Measurements from ENCODE around the gene CDH12. TPM values are rescaled to one million over a fixed set of nuclear protein-coding genes. Genes with fewer than 3 reads are reported as not detected.

CDH12 gene
- total RNA-seq, 1 experiment from 2014 or later = not detected

DNA sequence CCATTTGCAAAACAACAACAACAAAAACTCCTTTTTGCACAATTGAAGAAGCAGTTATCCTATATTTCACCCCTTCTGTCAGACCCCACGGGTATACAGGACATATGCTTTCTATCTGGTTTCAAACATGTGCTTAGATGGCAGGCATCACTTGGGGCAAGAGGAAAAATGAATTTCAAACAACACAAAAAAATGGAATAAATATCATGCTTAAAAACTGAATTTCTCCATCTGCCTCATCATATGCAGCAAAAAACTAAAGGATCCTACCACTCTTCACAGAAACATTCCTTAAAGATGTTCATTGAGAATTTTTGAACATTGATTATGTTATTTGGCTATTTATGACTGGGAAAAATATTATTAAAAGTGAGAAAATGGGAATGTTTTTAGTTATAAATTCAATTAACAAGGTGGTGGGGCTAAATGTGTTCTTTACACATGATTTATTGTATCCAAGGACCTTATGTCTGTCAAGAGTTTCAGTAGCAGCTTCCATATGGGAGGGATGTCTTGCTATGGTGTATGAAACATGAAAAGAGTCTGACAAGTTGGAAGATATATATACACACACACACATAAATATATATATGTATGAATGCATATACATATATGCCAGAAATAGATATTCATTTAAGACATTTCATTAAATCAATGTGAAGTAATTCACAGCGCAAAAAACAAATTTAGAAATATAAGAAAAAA lies 358.0 kb downstream of the CDH12 start:
- Mint-ChIP-seq H3K4me3 (no peak overlapping the region), H3K36me3 (ENCODE audit: insufficient read depth in 1 of 3, low read depth in 3 of 3) (no peaks in the 10 kb centered on the region; a peak in 1 of 7 replicates), H3K9me3 (peaks cover 0 to 3% of the 10 kb centered on the region in 2 experiments; a peak in 2 of 5 replicates), H3K27me3 (ENCODE audit: low read depth) (no peaks in the 10 kb centered on the region), H3K4me1 (0 out of 4 replicates have a peak, but pooled peaks cover 0 to 4% of the 10 kb centered on the region in 2 experiments), H3K27ac (no peak overlapping the region)
- Histone ChIP-seq H4K5ac (ENCODE audit: insufficient read length, low read depth, low read length) (no peak overlapping the region), H4K8ac (replicated peaks; ENCODE audit: insufficient read length, low read depth, low read length) (no peak overlapping the region), H2BK120ac (ENCODE audit: low read depth, low read length, poor library complexity, severe bottlenecking) (no peak overlapping the region), H4K20me1 (ENCODE audit: control insufficient read depth, insufficient read depth, insufficient read length) (no peaks in the 10 kb centered on the region), H3K79me2 (ENCODE audit: insufficient read depth, low read length) (no peaks in the 10 kb centered on the region), H3K9me3 (ENCODE audit: control insufficient read depth, low read depth, low read length) (no peaks in the 10 kb centered on the region), H3K79me1 (ENCODE audit: insufficient read depth, low read depth, low read length, poor library complexity, severe bottlenecking) (no peaks in the 10 kb centered on the region), H3T11ph (ENCODE audit: low read length) (no peak overlapping the region), H2BK15ac (ENCODE audit: low read depth, low read length) (no peak overlapping the region), H2BK12ac (ENCODE audit: insufficient read length, low read depth, low read length) (no peak overlapping the region), H3K4me1 (ENCODE audit: insufficient read depth, low read length) (no peaks in the 10 kb centered on the region), H2BK20ac (ENCODE audit: low read depth, low read length, poor library complexity, severe bottlenecking) (no peak overlapping the region), H3K27ac (ENCODE audit: insufficient read length, low read depth, low read length) (no peak overlapping the region), H3K23ac (ENCODE audit: insufficient read length, low read depth, low read length) (no peak overlapping the region), H3K4ac (ENCODE audit: low read depth, low read length) (no peak overlapping the region), H2AK5ac (ENCODE audit: insufficient read length, low read length) (no peak overlapping the region), H3K18ac (ENCODE audit: insufficient read length, low read depth, low read length) (no peak overlapping the region), H2AFZ (ENCODE audit: low read length) (no peak overlapping the region), H3K9ac (ENCODE audit: extremely low read depth, insufficient read length, low read length) (no peak overlapping the region), H3K56ac (ENCODE audit: insufficient read length, low read depth, low read length) (no peak overlapping the region), H3K23me2 (ENCODE audit: insufficient read length, low read depth, low read length, poor library complexity, severe bottlenecking) (no peaks in the 10 kb centered on the region), H3K4me2 (ENCODE audit: insufficient read depth, insufficient read length, low read length) (no peak overlapping the region), H4K91ac (ENCODE audit: insufficient read length, low read depth, low read length) (no peak overlapping the region), H3K27me3 (ENCODE audit: insufficient read depth, low read length) (no peaks in the 10 kb centered on the region), H3K14ac (ENCODE audit: insufficient read depth, low read length) (no peak overlapping the region), H2BK5ac (ENCODE audit: insufficient read length, low read length) (no peak overlapping the region)
- WGBS (ENCODE audit: extremely low coverage, insufficient read length, low lambda C conversion rate) = no CpG with 5 or more reads among the region's 2 CpGs
- DNase-seq = no peak
- TF ChIP-seq, protein P1, sequence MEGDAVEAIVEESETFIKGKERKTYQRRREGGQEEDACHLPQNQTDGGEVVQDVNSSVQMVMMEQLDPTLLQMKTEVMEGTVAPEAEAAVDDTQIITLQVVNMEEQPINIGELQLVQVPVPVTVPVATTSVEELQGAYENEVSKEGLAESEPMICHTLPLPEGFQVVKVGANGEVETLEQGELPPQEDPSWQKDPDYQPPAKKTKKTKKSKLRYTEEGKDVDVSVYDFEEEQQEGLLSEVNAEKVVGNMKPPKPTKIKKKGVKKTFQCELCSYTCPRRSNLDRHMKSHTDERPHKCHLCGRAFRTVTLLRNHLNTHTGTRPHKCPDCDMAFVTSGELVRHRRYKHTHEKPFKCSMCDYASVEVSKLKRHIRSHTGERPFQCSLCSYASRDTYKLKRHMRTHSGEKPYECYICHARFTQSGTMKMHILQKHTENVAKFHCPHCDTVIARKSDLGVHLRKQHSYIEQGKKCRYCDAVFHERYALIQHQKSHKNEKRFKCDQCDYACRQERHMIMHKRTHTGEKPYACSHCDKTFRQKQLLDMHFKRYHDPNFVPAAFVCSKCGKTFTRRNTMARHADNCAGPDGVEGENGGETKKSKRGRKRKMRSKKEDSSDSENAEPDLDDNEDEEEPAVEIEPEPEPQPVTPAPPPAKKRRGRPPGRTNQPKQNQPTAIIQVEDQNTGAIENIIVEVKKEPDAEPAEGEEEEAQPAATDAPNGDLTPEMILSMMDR (conservative IDR thresholded peaks at IDR 0.05) = no peak
